GM19467 (cell line): ENCODE measurements around the gene FAM20C.

Experiments used
- ATAC-seq: cut with Tn5 transposase; IDR thresholded peaks from one replicate; pipeline ENCODE4 v1.9.1; 2021; ENCODE audit warnings: mild to moderate bottlenecking, moderate library complexity; ENCODE audit not compliant: unreplicated experiment

Gene FAM20C

DNA sequence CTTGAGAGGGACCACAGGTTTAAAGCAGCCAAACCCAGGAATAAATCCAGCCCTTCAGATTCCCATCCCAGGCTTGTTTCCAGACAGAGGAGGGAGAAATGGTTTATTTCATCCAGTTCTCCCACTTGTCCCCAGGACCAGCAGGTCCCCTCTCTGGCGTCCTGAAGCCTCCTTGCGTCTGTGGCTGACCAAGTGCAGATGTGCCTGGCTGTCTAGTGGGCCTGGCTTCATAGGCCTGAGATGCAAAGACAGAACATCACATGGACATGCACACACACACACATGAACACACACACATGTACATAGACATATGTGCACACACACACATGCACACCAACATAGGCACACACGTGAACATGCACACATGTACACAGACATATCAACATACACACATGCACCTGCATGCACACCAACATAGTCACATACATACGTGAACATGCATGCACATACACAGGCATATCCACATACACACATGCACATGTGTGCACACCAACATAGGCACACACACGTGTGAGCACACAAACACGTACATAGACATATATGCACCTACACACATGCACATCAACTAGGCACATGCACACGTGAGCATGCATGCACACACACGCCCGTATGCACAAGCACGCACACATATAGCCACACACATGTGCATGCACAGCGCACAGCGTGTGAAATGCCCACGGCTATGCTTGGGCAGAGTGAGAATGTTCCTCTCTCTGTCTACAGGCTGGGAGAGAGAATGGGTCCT lies 108.3 kb downstream of the FAM20C start:
- ATAC-seq = no peak

DNA sequence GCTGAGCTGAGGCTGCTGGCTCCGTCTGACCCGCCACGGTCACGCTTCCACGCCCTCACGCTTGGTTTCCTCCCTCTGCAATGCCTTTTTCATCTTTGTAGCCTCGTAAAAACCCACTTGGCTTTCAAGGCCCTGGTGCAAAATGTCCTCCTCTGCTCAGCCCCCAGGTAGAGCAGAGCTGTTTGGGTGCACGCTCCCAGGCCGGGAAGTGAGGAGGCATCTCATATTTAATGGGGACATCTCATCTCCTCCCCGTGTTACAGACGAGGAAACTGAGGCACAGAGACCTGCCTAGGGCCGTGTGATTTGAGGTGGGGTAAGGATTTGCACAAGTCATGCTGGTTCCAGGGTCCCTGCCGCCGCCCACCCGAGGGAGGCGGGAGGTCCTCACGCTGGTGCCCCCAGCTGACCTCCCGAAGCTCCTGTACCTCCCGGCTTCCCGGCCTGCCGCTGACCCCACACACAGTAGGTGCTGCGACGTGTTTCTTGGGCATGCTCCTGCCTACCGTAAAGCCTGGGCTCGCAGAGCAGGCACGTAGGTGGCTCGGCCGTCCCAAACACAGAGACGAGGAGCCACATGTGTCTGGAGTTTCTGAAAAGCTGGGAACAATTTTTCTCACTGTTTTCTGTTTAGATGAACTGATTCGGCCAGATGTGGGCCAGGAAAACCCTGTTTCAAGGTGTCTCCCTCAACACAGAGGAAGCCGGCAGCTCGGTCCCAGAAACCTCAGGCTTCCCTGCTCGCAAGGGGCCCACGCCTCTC lies 109.1 kb downstream of the FAM20C start:
- ATAC-seq = no peak

DNA sequence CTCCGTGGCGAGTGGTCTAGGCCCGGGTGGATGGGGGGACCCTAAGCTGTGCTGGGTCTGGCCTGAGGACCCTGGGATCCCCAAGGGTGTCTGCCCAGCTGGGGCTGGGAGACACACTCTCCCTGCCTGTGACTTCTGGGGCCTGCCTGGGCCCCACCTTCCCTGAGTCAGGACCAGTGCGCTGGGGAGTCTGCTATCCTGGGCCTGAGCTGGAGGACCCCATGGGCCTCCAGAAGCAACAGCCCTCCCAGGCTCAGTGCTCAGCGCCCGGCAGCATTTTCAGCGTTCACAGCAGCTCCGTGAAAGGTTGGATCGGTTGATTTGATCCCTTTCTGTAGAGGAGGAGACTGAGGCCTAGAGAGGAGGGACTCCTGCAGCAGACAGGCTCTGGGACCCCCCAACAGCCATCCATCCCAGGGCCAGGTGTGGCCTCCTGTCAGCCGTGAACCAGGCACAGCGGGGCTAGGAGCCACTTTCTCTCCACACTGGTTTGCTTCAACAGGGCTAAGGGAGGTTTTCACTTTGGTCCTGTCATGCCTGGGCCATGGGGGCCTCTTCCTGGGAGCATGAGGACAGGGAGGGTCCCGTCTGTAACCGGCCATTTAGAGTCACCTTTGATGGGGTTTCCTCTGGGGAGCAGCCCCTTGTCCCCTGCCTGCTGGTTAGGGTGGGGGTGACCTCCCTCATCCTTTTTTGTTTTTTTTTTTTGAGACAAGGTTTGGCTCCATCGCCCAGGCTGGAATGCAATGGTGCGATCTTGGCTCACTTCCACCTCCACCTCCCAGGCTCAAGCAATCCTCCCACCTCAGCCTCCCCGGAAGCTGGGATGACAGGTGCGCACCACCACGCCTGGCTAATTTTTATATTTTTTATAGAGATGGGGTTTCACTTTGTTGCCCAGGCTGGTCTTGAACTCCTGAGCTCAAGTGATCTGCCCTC lies 110.0 kb downstream of the FAM20C start:
- ATAC-seq = no peak

DNA sequence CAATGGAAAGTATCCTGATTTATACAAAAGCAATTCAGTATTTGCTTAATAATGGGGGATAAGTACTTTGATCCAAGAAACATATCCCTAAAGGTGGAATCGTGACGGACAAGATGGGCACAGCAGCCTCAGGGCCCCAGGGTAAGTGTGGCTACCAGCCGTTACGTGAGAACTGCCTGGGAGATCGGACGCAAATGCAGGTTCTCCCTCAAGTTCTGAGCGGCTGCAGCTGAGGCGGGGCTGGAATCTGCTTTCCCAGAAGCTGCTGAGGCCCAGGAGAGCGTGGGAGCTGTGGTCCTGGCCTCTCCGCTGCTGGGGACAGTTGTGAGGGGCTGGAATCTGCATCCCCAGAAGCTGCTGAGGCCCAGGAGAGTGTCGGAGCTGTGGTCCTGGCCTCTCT lies 111.1 kb downstream of the FAM20C start:
- ATAC-seq = no peak

DNA sequence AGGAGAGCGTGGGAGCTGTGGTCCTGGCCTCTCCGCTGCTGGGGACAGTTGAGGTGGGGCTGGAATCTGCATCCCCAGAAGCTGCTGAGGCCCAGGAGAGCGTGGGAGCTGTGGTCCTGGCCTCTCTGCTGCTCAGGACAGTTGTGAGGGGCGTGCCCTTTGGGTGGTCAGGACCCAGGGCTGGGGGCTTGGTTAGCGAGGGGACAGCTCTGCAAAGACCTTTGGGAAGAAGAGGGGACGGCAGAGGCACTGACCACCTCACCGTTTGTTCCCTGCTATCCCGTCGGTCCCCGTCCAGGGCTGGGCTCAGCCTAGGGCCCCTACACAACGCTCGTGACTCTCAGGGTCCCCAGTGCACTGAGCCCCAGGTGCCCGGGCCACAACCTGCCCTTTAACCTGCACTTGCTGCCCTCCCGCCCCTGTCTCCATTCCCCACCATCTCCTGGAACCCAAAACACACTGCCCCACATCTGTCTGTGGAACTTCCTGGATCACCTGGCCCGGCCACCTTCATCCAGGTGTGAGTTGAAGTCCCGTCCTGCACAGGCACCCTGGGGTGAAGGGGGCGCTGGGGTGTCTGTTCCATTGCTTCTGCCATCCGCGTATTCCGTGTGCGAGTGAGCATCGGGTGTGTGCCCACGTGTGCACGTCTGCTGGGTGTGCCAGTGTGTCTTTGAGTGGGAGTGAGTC lies 111.7 kb downstream of the FAM20C start:
- ATAC-seq = no peak

DNA sequence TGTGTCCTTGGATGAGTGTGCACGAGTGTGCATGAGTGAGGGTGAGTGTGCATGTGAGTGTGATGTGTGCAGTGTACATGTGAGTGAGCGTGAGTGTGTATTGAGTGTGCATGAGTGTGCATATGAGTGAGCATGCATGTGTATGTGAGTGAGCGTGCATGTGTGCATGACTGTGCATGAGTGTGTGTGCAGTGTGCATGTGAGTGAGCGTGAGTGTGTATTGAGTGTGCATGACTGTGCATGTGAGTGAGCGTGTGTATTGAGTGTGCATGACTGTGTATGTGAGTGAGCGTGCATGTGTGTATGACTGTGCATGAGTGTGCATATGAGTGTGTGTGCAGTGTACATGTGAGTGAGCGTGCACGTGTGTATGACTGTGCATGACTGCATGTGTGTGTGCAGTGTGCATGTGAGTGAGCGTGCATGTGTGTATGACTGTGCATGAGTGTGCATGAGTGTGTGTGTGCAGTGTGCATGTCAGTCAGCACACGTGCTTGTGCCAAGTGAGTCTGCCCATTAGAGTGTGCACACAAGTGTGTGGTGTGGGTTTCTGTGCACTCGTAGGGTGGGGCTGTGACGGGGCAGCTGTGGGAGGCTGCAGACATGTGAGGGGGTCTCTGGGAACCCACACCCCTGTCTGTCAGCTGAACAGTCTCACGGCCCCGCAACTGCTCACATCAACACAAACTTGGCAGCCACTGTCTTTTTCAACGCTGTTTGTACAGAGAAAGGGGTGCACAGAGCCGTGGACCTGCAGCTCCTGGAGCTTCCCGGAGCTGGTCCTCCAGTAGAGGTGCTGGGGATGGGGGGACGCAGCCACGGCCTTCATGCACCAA lies 112.4 kb downstream of the FAM20C start:
- no peak for ATAC-seq

DNA sequence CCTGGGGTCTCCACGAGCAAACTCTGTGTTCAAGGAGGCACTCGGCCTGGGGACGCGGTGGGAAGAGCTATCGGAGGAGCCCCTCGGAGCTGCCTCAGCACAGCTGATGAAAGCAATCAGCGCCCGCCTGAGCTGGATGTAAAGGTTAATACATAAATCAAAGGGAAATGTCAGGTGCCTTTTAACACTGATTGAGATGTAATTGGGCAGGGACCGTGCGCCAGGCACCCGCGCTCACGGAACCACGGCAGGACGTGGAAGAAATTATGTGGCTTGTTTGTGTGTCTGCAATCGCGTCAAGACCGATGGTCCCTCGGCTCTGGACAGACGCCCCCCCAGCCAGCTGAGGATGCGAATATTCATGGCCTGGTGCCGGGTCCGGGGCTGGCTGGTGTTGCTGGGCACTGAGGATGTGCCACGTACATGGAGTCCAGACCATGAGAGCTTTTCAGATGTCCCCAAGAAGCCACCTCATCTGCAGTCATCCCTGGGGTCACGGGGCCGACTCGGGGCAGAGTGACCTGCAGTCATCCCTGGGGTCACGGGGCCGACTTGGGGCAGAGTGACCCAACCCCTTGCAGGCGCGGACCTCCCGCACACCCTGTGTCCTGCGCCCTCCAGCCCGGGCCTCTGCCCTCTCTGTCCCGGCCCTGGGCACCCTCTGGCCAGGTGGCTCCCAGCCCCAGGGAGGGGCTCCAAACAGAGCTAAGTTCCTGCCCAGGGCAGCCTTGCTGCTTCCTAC lies 113.2 kb downstream of the FAM20C start:
- no peak for ATAC-seq

DNA sequence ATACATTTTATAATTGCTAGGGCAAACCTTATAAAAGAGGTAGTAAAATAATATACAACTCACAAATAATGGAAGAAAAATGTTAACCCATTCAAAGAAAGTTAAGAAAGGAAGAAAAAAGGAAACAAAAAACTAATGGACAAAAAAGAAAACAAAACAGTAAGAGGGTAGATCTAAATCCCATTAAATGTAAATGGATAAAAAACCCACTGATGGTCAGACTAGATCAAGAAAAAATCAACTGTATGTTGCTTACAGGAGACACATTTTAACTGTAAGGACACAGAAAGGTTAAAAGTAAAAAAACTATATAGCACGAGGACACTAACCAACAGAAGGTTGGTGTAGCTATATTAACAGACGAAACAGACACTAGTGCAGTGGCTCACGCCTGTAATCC lies 115.6 kb downstream of the FAM20C start:
- ATAC-seq = no peak

DNA sequence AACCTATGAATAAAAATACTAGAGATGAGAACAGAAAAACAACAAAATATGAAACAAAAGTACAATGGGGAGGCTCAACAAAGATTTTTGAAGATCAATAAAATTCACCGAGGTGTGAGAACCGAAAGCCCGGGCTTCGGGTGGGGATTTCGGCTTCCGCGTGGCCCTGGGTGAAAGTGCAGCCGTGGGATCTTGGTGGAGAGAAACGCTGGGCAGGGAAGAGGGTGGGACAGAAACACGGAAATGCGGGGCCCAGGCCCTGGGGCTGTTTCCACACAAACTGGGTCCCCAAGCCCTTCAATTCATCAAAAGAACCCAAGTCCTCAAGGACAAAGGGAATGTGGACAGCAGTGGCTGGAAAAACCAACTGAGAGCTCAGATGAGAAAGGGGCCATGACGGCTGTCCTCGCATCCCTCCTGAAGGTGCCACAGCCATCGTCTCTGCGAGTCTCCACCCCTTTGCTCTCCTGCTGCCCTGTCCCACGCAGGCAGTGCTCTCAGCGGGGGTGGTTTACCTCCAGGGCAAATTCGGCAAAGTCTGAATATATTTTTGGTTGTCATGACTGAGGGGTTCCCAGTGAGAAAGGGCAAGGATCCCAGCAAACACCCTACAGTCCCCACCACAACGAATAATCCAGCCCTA lies 117.3 kb downstream of the FAM20C start:
- no peak for ATAC-seq
